HL-60/S4 treated with retinoic acid at 250 ng/mL for 4 days and 3 days (cell line): ENCODE data around the gene MFSD2A.
"Not testable (repeated sequence)": the region's sequence is repeated elsewhere in the genome, so short reads cannot be mapped to it uniquely, and the experiment has no call there.

Experiments
- in situ Hi-C: fragments of 300-500 bp; cut with MboI; formaldehyde crosslinking; loops from 2 replicates; pipeline ENCODE4 v1.7.0; 2022; ENCODE audit warnings: low sequenced_read_pairs

MFSD2A gene

DNA sequence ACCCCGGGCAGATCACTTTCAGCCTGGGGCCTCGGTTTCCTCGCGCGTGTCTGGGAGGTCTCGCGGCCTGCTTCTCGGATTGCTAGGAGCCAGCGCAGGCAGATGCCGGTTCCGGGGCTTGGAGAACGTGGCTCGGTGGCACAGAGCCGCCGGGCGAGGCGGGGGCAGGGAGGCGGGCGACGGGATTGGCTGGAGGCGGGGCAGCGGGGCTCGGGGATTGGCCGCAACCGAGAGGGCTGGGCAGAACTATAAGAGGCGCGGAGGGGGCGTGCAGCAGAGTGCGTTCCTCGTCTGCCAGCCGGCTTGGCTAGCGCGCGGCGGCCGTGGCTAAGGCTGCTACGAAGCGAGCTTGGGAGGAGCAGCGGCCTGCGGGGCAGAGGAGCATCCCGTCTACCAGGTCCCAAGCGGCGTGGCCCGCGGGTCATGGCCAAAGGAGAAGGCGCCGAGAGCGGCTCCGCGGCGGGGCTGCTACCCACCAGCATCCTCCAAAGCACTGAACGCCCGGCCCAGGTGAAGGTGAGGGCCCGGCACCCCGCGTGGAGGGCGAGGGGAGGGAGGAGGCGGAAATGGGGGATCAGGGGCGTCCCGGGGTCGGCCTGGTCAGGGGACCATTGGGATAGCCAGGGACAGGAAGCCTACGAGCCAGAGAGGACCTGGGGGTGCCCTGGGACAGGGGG, at the start of gene MFSD2A:
Gene MFSD2A (plus strand): TSS at position 276 of the 677 bp plus-strand sequence. CDS start 148 bp downstream, at position 424.
- in situ Hi-C loops: no loop called here

DNA sequence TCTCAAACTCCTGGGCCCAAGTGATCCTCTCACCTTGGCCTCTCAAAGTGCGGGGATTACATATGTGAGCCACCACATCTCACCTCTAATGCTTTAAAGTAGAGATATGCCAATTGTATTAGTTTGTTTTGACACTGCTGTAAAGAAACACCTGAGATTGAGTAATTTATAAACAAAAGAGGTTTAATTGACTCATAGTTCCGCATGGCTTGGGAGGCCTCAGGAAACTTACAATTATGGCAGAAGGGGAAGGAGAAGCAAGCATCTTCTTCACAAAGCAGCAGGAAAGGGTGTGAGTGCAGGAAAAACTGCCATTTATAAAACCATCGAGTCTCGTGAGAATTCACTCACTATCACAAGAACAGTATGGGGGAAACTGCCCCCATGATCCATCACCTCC, 49.8 kb upstream of the MFSD2A start:
- in situ Hi-C loops: no loop called here

DNA sequence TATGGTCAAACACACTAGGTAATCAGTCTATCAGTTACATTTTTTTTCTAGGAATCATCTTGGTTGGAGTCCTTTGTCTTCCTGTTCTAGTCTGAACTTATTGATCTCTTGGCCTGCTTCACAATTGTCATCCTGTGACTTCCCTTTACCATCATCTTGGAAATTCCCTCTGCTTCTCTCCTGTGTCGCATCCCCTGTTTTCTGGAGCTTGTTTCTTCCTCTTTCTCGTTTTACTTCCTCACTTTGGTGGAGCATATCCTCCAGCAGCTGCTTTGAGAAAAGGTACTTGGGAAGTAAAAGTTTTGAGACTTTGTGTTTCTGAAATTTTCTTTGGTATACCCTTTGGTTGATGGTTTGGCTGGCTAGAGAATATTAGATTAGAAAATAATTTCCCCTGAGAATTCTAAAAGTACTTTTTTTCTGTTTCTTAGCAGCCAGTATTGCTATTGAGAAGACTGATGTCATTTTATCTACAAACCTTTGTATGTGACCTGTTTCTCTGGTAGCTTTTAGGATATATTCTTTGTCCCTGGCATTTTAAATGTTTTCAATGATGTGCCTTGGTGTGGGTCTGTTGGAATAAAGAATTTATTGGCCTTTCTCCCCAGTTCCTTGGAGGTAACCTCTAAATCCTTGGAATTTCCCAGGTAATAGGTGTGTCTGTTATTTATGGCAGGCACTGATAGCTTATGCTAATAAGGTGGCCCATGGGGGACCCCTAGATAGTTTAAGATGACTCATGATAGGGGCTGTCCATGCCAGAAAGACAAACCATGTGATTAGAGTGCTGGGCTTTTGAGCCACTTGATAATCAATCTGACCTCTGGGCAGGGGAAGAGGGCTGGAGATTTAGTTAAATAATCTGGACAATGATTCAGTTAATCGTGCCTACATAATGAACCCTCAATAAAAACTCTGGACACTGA, 47.2 kb upstream of the MFSD2A start:
- in situ Hi-C loops: no loop called here

DNA sequence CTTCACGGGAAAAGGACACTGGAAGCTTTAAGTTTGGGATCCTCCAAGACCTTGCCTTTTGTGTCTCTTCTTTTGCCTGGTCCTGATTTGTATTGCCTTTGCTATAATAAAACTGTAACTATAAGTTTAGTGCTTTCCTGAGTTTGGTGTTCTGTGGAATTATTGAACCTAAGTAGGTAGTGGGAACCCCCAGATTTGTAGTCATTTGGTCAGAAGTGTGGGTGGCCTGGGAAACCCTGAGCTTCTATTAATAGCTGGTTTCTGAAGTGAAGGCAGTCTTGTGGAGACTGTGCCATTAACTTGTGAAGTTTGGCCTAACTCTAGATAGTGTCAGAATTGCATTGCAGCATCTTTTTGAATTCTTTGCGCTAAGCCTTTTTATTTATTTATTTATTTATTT, 46.4 kb upstream of the MFSD2A start:
- in situ Hi-C loops: no loop called here

DNA sequence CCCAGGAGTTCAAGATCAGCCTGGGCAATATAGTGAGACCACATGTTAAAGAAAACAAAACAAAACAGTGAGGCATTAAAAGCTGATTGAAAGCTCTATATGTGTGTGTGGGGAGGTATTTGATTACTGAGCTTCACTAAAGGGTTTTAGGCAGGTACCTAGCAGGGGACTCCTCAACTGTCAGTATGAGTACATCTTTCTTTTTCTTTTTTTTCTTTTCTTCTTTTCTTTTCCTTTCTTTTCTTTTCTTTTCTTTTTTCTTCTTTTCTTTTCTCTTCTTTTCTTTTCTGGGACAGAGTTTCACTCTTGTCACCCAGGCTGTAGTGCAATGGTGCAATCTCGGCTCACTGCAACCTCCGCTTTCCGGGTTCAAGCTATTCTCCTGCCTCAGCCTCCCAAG, 44.7 kb upstream of the MFSD2A start:
- in situ Hi-C loops: no loop called here

DNA sequence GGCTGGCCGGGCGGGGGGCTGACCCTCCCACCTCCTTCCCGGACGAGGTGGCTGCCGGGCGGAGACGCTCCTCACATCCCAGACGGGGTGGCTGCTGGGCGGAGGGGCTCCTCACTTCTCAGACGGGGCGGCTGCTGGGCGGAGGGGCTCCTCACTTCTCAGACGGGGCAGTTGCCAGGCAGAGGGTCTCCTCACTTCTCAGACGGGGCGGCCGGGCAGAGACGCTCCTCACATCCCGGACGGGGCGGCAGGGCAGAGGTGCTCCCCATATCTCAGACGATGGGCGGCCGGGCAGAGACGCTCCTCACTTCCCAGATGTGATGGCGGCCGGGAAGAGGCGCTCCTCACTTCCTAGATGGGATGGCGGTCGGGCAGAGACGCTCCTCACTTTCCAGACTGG, 41.8 kb upstream of the MFSD2A start:
- in situ Hi-C loops: not testable (repeated sequence)

DNA sequence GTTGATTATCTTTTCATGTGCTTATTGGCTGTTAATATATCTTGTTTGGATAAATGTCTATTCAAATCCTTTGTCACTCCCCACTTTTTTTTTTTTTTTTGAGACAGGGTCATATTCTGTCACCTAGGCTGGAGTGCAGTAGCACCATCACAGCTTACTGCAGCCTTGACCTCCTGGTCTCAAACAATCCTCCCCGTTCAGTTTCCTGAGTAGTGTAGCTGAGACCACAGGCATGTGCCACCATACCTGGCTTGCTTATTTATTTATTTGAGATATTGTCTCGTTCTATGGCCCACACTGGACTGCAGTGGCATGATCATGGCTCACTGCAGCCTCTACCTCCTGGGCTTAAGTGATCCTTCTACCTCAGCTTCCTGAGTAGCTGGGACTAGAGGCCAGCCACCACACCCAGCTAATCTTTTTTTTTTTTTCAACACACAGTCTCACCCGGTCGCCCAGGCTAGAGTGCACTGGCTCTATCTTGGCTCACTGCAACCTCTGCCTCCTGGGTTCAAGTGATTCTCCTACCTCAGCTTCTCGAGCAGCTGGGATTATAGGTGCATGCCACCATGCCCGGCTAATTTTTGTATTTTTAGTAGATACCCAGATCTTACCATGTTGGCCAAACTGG, 39.3 kb upstream of the MFSD2A start:
- in situ Hi-C loops: no loop called here

DNA sequence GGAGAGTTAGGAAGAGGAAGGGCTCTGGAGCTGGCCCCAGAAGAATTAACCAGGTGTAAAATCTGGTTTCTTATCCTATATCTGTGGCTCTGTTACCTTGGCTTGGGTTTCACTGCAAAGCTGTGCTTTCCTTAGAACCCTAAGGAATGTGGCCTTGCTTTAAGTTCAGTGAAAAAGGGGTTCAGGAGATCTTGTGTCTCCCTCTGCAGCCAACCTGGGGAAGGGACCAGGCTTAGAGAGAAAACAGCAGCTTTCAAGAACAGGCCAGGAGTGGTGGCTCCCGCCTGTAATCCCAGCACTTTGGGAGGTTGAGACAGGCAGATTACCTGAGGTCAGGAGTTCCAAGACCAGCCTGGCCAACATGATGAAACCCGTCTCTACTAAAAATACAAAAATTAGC, 37.1 kb upstream of the MFSD2A start:
- in situ Hi-C loops: no loop called here

DNA sequence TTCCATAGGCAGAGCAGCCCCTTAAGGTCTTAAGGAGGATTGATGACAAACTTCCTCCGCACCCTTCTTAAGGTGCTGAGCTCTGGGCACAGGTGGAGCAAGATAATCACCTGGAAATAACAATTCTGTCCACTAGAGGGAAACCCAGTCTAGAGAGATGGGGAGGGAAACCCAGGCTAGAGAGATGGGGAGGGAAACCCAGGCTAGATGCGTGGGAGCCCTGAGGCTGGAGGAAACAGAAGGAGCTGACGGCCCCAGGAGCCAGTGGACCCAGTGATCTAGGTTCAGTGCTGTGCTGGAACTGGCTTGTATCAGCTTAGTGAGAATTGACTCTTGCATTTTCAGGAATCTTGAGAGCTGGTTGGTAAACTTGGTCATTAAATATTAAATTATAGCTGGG, 35.4 kb upstream of the MFSD2A start:
- in situ Hi-C loops: no loop called here

DNA sequence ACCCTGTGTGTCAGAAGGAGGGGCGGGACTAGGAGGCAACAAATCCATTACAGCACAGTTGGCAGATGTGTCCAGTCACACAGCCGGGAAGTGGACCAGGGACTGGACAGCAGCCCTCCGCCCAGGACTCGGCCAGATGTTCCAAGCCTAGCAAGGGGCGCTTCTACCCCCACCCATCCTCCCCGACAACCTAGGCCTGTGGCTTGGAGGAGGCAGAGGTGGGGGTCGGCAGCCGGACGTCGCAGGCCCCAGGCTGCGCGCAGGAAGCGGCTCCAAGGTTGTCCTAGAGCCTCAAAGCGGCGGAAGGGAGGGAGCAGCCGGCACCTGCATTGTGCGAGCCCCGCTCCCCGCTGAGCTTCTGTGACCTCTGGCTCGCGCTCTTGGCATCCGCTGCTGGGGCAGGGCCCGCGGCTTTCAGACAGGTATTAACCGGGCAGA, 32.7 kb upstream of the MFSD2A start:
- in situ Hi-C loops: no loop called here

DNA sequence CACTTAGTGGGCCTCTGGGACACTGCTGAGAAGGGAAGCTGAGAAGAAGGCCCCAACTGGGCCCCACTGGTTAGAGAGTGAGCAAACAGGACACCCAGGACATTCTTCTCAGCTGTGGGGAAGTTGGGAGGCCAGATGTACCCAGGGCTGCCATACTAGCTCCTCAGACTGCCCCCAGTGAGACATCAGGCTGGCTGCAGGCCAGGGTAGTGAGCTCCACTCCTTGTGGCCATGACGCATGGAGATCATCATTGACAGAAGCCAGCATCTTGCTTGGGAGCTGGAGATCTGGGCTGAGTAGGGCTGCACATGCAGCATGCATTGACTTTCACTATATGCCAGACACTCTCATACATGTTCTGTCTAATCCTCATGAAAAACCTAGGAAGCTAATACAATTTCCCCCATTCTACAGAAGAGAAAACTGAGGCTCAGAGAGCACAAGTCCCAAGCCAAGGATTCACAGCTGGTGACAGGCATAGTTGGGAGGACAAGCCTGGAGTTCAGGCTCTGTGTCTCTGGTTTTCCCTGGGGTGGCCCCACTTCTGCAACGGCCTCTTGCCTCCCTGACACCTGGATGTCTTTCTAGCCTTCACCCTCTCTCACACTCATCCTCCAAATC, 29.1 kb upstream of the MFSD2A start:
- in situ Hi-C loops: no loop called here

DNA sequence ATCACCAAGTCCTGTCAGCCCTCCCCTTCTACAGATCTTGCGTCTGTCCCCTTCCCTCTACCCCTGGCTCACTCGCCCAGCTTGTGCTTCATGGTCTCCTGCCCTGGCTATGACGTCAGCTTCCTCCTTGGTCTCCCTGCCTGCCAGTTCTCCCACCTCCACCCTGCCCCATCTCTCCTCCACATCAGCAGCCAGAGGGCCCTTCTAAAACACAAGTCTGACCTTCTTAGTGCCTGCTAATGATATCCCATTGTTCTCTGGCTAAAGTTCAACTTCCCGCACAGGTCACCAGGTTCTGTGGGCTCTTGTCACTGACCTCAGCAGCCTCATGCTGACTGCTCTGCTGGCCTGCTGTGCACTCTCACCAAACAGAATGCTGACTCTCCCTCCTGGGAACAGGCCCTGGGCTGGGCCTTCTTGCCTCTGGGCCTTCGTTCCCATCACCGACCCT, 28.6 kb upstream of the MFSD2A start:
- in situ Hi-C loops: no loop called here

DNA sequence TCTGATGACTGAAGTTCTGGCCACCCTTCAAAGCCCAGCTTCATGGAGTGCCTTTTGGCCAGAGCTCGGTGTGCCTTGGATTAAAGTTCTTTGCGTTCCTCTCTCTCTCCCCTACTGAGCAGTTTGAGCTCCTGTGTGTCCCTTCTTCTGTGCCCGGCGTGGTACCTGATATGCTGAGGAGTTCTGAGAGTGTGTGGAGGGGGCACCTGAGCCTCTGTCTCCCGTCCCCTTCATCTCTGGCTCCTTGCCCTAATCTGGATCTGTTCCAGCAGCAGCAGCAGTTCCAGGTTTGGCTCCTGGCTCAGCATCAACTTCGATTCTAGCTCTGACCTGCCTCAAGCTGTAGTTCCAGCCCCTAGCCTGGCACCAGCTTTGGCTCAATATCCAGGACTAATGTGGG, 28.1 kb upstream of the MFSD2A start:
- in situ Hi-C loops: no loop called here

DNA sequence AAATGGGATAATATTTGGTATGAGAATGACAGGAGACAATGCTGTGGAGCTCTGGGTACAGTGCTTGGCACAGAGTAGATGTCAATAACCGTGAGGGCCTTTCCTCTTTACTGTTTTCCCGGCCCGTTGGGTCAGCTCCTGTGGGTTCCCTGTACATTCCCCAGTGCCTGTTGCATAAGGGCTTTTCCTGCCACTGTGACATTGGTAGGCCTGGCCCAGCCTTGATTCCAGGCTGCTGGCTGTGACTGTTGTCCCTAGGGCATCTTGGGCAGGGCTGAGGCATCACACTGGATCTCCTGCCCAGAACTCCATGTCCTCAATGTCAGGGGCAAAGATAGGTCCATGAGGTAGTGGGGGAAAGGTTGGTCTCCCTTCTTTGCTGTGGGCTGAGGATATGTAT, 27.4 kb upstream of the MFSD2A start:
- in situ Hi-C loops: no loop called here

DNA sequence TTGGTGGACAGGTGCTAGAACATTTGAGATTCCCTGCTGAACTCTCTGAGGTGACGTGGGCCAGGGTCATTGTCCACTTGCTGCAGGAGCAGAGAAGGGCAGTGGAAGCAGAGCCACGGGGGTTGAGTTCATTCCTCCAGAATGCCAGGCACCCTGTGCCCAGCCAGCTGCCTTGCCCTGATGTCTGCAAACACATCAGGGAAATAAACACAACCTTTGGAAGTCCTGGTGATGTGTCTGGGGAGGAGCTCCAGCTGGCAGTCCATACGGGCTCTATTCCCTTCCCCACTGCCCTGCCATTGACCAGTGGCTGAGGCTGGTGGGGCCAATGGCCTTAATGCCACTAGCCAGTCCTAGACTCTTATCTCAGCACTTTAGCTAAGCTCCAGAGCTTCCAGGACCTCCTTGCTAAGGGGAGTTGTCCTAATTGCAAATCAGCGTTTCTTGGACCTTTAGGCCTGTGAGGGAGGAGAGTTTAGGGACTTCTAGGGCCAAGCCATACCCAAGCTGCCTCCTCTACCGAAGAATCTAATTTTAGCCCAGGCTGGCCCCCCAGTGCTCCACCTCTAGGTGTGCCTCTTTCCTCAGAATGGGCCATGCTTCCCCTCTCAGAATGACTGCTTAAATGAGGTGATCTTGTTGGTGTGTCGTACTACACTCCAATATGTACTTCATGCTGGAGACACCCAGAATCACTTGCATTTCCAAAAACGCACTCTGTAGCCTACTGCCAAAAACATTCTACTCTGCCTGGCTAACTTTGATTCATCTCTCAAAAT, 25.9 kb upstream of the MFSD2A start:
- in situ Hi-C loops: no loop called here

DNA sequence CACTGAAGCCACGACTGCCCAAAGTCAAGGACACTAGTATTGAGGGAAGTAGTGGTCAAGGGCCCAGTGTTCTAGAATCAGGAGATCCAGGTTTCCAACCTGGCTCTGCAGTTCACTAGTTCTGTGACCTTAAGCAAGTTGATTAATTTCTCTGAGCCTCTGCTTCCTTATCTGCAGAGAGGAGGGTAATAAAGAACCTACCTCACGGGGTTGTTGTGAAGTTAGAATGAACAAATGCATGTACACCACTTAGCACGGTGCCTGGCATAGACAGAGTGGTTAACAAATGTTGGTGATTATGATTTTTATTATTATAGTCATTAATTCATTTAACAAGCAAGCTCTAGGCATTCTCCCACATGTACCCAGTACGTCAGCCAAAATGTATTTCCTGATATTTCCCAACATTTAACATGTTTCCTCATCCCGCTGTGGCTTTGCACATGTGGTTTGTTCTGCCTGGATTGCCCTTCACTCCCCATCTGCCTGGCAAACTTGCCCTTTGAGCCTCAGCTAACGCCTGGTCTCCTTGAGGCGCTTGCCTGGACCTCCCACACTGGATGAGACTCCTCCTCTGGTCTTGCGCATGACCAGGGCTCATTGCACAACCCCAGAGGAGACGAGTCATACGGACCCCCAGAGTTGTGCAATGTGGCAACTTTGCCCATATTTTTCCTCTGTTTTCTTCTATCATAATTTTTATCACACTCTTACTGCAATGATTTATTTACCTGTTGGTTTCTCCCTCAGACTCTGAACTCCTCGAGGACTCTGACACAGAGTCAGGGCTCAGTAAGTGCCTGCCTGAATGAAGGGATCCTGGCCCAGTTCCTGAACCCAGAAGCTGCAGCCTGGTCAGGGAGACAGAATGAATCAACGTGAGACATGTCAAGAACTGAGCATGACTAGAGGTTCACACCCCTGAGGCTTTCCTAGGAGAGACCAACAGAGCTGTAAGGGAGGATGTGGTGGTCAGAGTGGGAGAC, 20.7 kb upstream of the MFSD2A start:
- in situ Hi-C loops: no loop called here

DNA sequence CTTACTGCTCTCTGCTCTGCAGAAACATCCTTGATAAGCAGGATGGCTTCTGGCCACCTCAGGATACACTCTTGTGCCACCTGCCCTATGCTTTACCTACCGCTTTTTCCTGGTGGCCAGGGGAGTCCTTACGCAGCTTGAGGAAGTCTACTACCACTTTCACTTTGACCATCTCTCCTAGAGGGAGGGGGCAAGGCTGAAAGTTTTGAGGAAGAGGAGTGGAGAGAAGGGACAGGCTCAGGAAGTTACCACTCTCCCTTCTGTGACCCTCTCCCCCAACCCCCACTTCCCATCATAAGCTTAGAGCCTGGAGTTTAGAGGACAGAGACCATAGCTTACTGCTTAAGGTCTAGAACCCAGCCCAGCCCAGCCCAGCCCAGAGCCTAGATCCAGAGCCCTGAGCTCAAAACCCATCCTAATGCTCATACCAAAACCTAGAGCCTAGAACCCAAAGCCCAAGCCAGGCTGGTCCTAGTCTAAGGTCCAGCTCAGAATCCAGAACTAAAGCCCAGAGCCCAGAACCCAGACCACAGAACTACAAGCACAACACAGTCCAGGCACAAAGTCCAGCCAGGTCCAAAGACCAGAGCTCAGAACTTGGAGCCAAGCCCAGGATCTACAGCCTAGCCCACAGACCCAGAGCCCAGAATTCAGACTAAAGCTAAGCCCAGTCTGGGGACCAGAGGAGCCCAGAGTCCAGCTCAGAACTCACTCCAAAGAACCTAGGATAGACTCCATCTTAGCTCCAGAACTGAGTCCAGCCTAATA, 18.0 kb upstream of the MFSD2A start:
- in situ Hi-C loops: no loop called here

DNA sequence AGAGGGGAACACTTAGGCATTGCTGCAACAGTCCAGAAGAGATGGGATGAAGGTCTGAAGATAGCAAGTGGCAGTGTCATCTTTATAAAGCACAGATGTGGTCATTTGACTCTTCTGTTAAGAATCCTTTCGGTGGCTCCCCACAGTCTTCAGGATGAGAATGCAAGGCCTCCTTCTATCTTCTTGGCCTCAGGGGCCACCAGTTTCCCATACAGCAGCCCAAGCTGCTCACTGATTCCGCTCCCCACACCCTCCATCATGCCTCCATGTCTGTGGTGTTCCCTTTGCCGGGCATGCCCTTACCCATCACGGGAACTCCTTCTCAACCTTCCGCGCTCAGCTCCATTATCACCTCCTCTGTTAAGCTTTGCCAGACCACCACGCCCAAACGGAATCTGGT, 16.1 kb upstream of the MFSD2A start:
- in situ Hi-C loops: no loop called here

DNA sequence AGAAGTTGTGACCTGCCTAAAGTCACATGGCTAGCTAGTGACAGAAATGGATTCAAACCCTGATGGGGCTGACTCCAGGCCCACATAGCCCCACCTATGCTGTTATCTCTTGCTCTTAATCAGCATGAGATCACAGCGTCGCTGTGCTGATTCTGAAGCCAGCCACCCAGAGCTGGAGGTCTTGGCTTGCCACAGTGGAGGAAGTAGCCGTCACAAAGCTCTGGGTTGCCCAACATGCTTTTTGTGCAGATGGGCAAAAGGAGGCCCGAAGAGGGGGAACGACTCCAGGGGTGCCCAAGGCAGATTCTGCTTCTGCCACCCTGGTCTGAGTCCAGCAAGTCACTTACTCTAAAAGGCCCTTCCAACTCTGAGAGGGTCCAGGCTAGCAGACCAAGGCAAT, 14.7 kb upstream of the MFSD2A start:
- in situ Hi-C loops: no loop called here
